ENCODE measurements around the gene FOXL3. TPM values are rescaled to one million over a fixed set of nuclear protein-coding genes. Genes with fewer than 3 reads are reported as not detected.

FOXL3 gene
- total RNA-seq, 1 experiment from 2014 or later: not detected

DNA sequence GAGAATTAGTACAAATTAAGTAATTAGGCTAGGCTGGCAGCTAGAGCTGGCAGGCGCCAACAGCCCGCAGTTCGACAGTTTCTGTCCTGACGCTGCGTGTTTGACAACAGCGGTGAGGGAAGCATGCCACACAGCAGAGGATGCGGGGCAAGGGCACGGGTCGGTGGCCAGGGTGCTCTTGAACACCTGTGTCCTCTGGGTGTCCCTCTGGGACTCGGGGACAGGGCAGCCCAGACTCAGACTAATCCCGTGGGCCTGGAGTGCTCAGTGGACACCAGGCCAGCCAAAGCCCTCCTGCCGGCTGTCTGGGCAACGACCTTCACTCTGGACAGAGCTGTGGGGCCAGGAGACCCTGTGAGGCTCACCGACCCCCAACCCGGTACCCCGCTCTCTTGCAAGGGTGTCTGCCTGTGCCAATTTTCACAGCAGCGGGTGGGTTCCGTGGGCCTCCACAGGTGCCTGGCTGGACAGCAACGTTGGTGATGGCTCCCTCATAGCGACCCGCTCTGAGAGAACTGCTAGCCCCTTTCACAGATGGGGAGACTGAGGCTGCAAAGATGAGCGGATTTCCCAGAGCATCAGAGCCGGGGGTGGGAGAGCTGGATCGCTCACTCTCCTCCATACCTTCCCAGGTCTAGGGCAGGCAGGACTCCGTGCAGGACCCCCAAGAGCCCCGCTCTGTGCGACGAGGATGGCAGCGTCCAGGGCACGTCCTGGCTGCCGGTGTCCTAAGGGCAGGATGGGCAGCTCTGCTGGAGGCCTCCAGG lies 48.5 kb downstream of the FOXL3 start:
- no peaks in the 10 kb centered on the region for H3K36me3 Mint-ChIP-seq (ENCODE audit: insufficient read depth, unreplicated experiment)

DNA sequence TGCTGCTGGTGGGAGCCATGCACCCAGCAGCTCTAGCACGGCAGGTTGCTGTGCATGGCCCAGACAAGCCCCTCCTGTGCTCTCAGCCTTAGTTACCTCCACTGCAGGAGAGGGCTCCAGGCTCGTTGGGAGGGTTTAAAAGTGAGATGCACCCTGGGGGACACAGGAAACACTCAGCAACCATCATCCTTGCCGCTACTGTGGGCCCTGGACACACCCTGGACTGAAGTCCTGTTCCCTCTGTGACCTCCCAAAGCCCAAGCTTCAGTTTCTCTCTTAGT lies 49.0 kb downstream of the FOXL3 start:
- TF ChIP-seq, protein P1, sequence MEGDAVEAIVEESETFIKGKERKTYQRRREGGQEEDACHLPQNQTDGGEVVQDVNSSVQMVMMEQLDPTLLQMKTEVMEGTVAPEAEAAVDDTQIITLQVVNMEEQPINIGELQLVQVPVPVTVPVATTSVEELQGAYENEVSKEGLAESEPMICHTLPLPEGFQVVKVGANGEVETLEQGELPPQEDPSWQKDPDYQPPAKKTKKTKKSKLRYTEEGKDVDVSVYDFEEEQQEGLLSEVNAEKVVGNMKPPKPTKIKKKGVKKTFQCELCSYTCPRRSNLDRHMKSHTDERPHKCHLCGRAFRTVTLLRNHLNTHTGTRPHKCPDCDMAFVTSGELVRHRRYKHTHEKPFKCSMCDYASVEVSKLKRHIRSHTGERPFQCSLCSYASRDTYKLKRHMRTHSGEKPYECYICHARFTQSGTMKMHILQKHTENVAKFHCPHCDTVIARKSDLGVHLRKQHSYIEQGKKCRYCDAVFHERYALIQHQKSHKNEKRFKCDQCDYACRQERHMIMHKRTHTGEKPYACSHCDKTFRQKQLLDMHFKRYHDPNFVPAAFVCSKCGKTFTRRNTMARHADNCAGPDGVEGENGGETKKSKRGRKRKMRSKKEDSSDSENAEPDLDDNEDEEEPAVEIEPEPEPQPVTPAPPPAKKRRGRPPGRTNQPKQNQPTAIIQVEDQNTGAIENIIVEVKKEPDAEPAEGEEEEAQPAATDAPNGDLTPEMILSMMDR (IDR thresholded peaks at IDR 0.05; ENCODE audit: unreplicated experiment): no peak
- ChIA-PET POLR2A (no interaction called here), CTCF (no interaction called here)
- H3K36me3 Mint-ChIP-seq (ENCODE audit: insufficient read depth, unreplicated experiment): no peaks in the 10 kb centered on the region
- H3K4me1 Mint-ChIP-seq (ENCODE audit: insufficient read depth, unreplicated experiment): no peaks in the 10 kb centered on the region
- H3K27ac Mint-ChIP-seq (ENCODE audit: low read depth, unreplicated experiment): no peak overlapping the region
- H3K9me3 Mint-ChIP-seq (ENCODE audit: unreplicated experiment): peaks cover 11% of the 10 kb centered on the region
- intact Hi-C loops (cut with micrococcal nuclease): no loop called here
- no TSS peak for BruUV-seq (replicated peaks)
- DNase-seq (ENCODE audit: unreplicated experiment): no peak
- peaks cover 24% of the 10 kb centered on the region for H3K27me3 Mint-ChIP-seq (ENCODE audit: insufficient read depth, unreplicated experiment)
- no peak overlapping the region for H3K4me3 Mint-ChIP-seq (ENCODE audit: unreplicated experiment)

More for the DNA sequence above, 48.5 kb downstream of the FOXL3 start:
- Mint-ChIP-seq H3K4me1 (ENCODE audit: insufficient read depth, unreplicated experiment) (no peaks in the 10 kb centered on the region), H3K27ac (ENCODE audit: low read depth, unreplicated experiment) (no peak overlapping the region), H3K27me3 (ENCODE audit: insufficient read depth, unreplicated experiment) (peaks cover 24% of the 10 kb centered on the region), H3K9me3 (ENCODE audit: unreplicated experiment) (peaks cover 11% of the 10 kb centered on the region), H3K4me3 (ENCODE audit: unreplicated experiment) (no peak overlapping the region)
- intact Hi-C loops (cut with micrococcal nuclease): no loop called here
- no peak for DNase-seq (ENCODE audit: unreplicated experiment)
- BruUV-seq (replicated peaks): no TSS peak
- TF ChIP-seq, protein P1 (IDR thresholded peaks at IDR 0.05; ENCODE audit: unreplicated experiment): no peak
- ChIA-PET CTCF (no interaction called here), POLR2A (no interaction called here)

DNA sequence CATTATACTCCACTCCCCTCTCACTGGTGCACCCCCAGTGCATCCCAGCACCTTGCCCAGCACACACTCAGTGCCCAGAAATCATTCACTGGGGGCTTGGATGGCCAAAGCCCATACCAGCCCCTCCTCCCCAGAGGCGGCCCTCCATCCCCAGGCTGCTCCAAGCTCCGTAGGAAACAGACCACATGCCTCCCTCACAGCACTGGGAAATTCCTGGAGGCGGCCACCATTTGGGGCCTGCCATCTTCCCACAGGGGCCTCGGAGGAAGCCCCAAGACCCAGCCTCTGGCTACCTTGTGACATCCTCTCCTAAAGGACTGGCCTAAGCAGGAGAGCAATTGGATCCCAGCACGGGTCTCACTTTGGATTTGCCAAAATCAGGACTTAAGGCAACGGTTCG lies 49.7 kb downstream of the FOXL3 start:
- no TSS peak for BruUV-seq (replicated peaks)
- no peak overlapping the region for H3K27ac Mint-ChIP-seq (ENCODE audit: low read depth, unreplicated experiment)
- intact Hi-C loops (cut with micrococcal nuclease): no loop called here
- no peak overlapping the region for H3K4me3 Mint-ChIP-seq (ENCODE audit: unreplicated experiment)
- H3K4me1 Mint-ChIP-seq (ENCODE audit: insufficient read depth, unreplicated experiment): no peaks in the 10 kb centered on the region
- H3K36me3 Mint-ChIP-seq (ENCODE audit: insufficient read depth, unreplicated experiment): no peaks in the 10 kb centered on the region
- ChIA-PET POLR2A (no interaction called here), CTCF (interaction anchor here (0.6 kb wide), 2 partner anchors 83 to 105 kb away, joined by 3 read pairs; no protein-coding TSS in a partner anchor)
- no peak for DNase-seq (ENCODE audit: unreplicated experiment)
- H3K9me3 Mint-ChIP-seq (ENCODE audit: unreplicated experiment): peaks cover 6% of the 10 kb centered on the region
- TF ChIP-seq, protein P1 (IDR thresholded peaks at IDR 0.05; ENCODE audit: unreplicated experiment): no peak
- H3K27me3 Mint-ChIP-seq (ENCODE audit: insufficient read depth, unreplicated experiment): peaks cover 24% of the 10 kb centered on the region

DNA sequence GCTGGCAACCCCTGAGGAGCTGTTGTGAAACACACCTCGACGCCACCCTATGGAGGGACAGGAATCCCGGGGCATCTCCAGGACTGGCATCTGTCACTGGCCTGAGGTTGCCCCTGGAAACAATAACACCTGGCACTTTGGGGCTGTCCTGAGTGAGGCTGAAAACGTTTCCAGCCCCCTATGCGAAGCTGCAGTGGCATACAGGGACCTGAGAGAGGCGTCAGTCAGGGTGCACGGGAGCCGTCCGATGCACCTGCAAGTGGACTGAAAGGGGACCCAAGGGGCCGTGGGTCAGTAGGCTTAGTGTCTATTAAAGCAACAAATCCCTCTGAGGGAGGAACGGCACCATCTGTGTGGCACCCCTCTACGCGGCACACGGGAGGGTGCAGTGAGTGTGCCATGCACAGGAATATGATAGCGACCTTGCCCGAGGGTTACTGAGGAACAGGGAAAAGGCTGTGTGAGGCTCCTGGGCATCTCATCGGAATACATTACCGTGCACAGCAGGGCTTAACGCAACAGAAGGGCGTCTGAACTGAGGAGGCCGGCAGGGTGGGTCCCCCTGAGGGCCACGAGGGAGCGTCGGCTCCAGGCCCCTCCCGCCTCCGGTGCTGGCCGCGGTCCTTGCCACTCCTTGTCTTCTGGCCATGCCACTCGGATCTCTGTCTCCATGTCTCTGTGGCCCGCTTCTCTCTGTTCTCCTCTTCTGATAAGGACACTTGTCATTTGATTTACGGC lies 50.4 kb downstream of the FOXL3 start:
- DNase-seq (ENCODE audit: unreplicated experiment): no peak
- ChIA-PET CTCF (interaction anchor here (0.6 to 0.9 kb wide), 3 partner anchors 9 to 104 kb away, joined by 3 read pairs; no protein-coding TSS in a partner anchor), POLR2A (no interaction called here)
- Mint-ChIP-seq H3K4me3 (ENCODE audit: unreplicated experiment) (no peak overlapping the region), H3K27me3 (ENCODE audit: insufficient read depth, unreplicated experiment) (peaks cover 24% of the 10 kb centered on the region), H3K27ac (ENCODE audit: low read depth, unreplicated experiment) (no peak overlapping the region), H3K9me3 (ENCODE audit: unreplicated experiment) (no peaks in the 10 kb centered on the region), H3K4me1 (ENCODE audit: insufficient read depth, unreplicated experiment) (no peaks in the 10 kb centered on the region), H3K36me3 (ENCODE audit: insufficient read depth, unreplicated experiment) (no peaks in the 10 kb centered on the region)
- no TSS peak for BruUV-seq (replicated peaks)
- TF ChIP-seq, protein P1 (IDR thresholded peaks at IDR 0.05; ENCODE audit: unreplicated experiment): no peak
- intact Hi-C loops (cut with micrococcal nuclease): no loop called here

Other genes starting within 250 kb of the FOXL3 start
- 8.8 and 14.2 TPM in 2 replicates for gene FAM20C, start 97.6 kb upstream of the FOXL3 start, total RNA-seq (2022)
- 20.1 and 26.6 TPM in 2 replicates for gene PDGFA, start 229.7 kb downstream of the FOXL3 start, total RNA-seq (2022)